ENCODE measurements around the gene CIBAR2.

CIBAR2 gene

GRCh38 chr16:85082173-85083050, 29.9 kb downstream of the CIBAR2 start:
- TF ChIP-seq GATA1 (IDR thresholded peaks at IDR 0.05; ENCODE audit: low read depth, low read length) (no peak), POLR2A (IDR thresholded peaks at IDR 0.05; ENCODE audit: low read length) (no peak)

GRCh38 chr16:85081765-85082164, 30.5 kb downstream of the CIBAR2 start:
- DNase-seq, result no peak
- TF ChIP-seq POLR2A (IDR thresholded peaks at IDR 0.05; ENCODE audit: low read length), result no peak

More at GRCh38 chr16:85082173-85083050, 29.9 kb downstream of the CIBAR2 start:
- no peak for DNase-seq

GRCh38 chr16:85081038-85081437, 31.2 kb downstream of the CIBAR2 start:
- TF ChIP-seq POLR2A (IDR thresholded peaks at IDR 0.05; ENCODE audit: low read length) (no peak), GATA1 (IDR thresholded peaks at IDR 0.05; ENCODE audit: low read depth, low read length) (no peak)
- no peak for DNase-seq

GRCh38 chr16:85079785-85080570, 32.3 kb downstream of the CIBAR2 start:
- no peak for TF ChIP-seq POLR2A (IDR thresholded peaks at IDR 0.05; ENCODE audit: low read length)
- no peak for TF ChIP-seq GATA1 (IDR thresholded peaks at IDR 0.05; ENCODE audit: low read depth, low read length)

GRCh38 chr16:85078952-85079351, 33.3 kb downstream of the CIBAR2 start:
- DNase-seq, result no peak
- TF ChIP-seq GATA1 (IDR thresholded peaks at IDR 0.05; ENCODE audit: low read depth, low read length), result no peak
- no peak for TF ChIP-seq POLR2A (IDR thresholded peaks at IDR 0.05; ENCODE audit: low read length)

More at GRCh38 chr16:85079785-85080570, 32.3 kb downstream of the CIBAR2 start:
- DNase-seq, result no peak

- no peak for TF ChIP-seq GATA1 (IDR thresholded peaks at IDR 0.05; ENCODE audit: low read depth, low read length)
- TF ChIP-seq POLR2A (IDR thresholded peaks at IDR 0.05; ENCODE audit: low read length), result no peak
- DNase-seq, result no peak
Measured at GRCh38 chr16:85078226-85078625, 34.0 kb downstream of the CIBAR2 start.

- DNase-seq, result no peak
- TF ChIP-seq POLR2A (IDR thresholded peaks at IDR 0.05; ENCODE audit: low read length), result no peak
- no peak for TF ChIP-seq GATA1 (IDR thresholded peaks at IDR 0.05; ENCODE audit: low read depth, low read length)
Measured at GRCh38 chr16:85077576-85078125, 34.6 kb downstream of the CIBAR2 start.

GRCh38 chr16:85077039-85077438, 35.2 kb downstream of the CIBAR2 start:
- DNase-seq, result no peak
- TF ChIP-seq POLR2A (IDR thresholded peaks at IDR 0.05; ENCODE audit: low read length) (no peak), GATA1 (IDR thresholded peaks at IDR 0.05; ENCODE audit: low read depth, low read length) (no peak)

GRCh38 chr16:85075236-85075924, 36.9 kb downstream of the CIBAR2 start:
- TF ChIP-seq GATA1 (IDR thresholded peaks at IDR 0.05; ENCODE audit: low read depth, low read length) (no peak), POLR2A (IDR thresholded peaks at IDR 0.05; ENCODE audit: low read length) (no peak)
- DNase-seq, result no peak

GRCh38 chr16:85074225-85074914, 37.9 kb downstream of the CIBAR2 start:
- DNase-seq, result no peak
- TF ChIP-seq POLR2A (IDR thresholded peaks at IDR 0.05; ENCODE audit: low read length), result no peak
- TF ChIP-seq GATA1 (IDR thresholded peaks at IDR 0.05; ENCODE audit: low read depth, low read length), result no peak

- TF ChIP-seq POLR2A (IDR thresholded peaks at IDR 0.05; ENCODE audit: low read length) (no peak), GATA1 (IDR thresholded peaks at IDR 0.05; ENCODE audit: low read depth, low read length) (no peak)
- peak; percentile 16 to 23 for DNase-seq
Measured at GRCh38 chr16:85072947-85073346, 39.3 kb downstream of the CIBAR2 start.

GRCh38 chr16:85072076-85072860, 40.0 kb downstream of the CIBAR2 start:
- DNase-seq, result no peak
- no peak for TF ChIP-seq POLR2A (IDR thresholded peaks at IDR 0.05; ENCODE audit: low read length)
- no peak for TF ChIP-seq GATA1 (IDR thresholded peaks at IDR 0.05; ENCODE audit: low read depth, low read length)

Data from erythroblast (primary cell).